CD4-positive, alpha-beta T cell treated with Interleukin-2 at 100 ng/mL for 4 hours (primary cell): Measurements from ENCODE around the gene SPEF1.

Experiments
- DNase-seq: peaks from one replicate; pipeline ENCODE4 v3.0.0-alpha.2; 2020; ENCODE audit warnings: low spot score

SPEF1 gene

GRCh38 chr20:3787324-3788014, 6.2 kb upstream of the SPEF1 start:
- DNase-seq, result no peak

GRCh38 chr20:3786665-3787323, 5.5 kb upstream of the SPEF1 start, which contains the start of gene CENPB:
Gene CENPB (minus strand): TSS chr20:3786740. CDS start chr20:3786483, 257 bp downstream.
- DNase-seq, result peak; percentile 90

- DNase-seq, result peak; percentile 31
Measured at GRCh38 chr20:3786126-3786484, 4.9 kb upstream of the SPEF1 start.

DNA sequence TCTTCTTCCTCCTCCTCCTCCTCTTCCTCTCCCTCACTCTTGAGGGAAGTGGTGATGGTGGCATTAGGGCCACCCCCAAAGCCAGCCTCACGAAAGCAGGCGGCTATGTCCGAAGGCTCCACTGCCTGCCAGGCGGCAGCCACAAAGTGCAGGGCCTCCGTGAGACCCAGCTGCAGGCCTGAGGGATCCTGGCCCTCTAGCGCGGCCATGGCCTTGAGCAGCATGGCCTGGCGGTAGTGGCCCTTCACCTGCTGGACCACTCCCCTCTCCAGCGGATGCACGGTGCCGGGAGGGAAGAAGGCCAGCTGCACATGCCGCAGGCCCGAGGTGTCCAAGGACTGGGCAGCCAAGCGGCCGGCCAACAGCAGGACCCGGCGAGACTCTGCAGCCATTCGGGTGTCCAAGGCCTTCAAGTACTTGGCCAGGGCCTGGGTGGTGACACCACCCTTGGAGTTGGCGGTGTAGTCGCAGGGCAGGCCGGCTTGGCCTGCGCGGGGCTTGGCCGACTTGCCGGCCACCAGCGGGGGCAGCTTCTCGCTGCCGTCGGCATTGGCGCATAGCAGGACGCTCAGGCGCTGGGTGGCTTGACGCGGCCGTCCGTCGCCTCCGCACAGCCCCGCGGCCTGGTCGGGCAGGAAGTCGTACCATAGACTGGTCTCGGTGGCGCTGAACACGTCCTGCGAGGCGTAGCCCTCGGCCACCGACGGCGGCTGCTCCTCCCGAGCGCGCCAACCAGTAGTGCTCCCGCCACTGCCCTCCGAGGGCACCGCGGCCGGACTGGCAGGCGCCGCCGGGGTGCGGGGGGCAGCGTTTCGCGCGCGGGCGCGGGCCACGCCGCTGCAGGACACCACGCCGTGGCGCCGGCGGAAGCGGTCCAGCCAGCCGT, 4.2 kb upstream of the SPEF1 start:
- no peak for DNase-seq

- no peak for DNase-seq
Measured at GRCh38 chr20:3784863-3785239, 3.6 kb upstream of the SPEF1 start.

DNA sequence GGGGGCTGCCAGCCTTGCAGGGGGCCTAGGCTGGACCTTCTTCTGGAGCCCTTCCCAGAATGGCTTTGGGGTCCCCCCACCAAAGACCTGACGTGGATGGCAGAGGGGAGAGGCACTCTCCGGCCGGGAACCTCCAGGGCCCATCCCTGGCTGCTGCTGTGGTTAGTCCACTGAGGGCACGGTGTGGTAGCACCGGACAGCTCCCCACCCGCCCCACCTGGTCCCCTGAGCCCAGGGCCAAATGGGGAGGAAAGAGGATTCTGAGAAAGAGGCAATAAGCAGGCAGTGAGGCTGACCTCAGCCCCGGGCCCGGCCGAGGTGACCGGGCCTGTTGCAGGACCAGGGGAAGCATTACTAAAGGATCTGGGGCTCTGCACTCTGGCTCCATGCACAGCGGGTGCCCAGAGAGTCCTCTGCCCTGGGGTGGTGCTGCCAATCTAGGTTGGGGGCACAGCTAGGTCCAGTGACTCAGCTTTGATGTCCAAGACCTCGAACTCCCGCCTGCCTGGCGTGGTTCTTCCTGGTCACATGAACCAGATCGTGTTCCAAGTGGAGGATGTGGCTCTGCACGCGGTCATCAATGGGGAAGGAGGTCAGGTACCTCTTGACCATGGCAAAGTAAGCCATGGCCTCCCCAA, 3.1 kb upstream of the SPEF1 start:
- DNase-seq, result no peak

- DNase-seq, result no peak
Measured at GRCh38 chr20:3783511-3784195, 2.4 kb upstream of the SPEF1 start.

GRCh38 chr20:3783068-3783489, 1.8 kb upstream of the SPEF1 start:
- no peak for DNase-seq

GRCh38 chr20:3782597-3782996, 1.3 kb upstream of the SPEF1 start:
- DNase-seq, result no peak

- no peak for DNase-seq
Measured at GRCh38 chr20:3778976-3779375, 2.3 kb downstream of the SPEF1 start.

GRCh38 chr20:3777716-3778629, 3.3 kb downstream of the SPEF1 start:
- DNase-seq, result peak; percentile 28

GRCh38 chr20:3777381-3777715, 3.9 kb downstream of the SPEF1 start:
- no peak for DNase-seq

- no peak for DNase-seq
Measured at GRCh38 chr20:3775457-3776108, 5.7 kb downstream of the SPEF1 start.

GRCh38 chr20:3771552-3772058, 9.6 kb downstream of the SPEF1 start:
- DNase-seq, result no peak

DNA sequence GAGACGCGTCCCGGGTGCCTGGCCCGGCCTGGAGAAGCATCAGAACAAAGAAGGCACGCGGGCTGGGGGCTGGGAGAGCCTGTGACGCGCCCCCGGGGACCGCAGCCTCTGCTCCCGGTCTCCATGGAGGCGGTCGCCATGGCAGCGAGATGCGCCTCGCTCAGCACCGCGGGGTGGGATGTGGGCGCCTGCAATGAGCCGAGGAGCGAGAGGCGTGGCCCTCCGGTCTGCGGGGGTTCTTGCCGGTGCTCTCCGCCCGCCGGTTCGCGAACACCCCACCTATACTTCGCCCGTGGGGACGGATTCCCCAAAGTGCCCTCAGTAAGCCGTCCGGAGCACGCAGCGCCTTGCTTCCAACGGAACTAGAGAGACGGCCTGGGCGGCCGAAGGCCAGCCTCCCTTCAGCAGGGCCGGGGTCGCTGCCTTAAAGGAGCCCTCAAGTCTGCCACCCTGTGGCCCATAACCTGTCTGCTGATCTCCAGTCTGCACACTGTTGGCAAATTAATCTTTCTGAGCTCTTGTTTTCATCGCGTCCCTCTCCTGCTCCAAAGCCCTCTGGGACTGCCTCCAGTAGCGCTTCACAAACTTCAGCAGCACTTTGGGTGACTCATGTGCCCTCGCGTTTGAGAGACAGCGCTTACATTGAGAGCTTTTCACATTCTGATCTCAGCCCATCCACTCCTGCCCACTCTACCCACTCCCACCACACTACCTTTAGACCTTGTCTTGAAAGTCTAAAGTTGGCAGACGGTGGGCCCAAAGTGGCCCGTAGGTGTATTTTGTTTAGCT, 12.7 kb downstream of the SPEF1 start:
- peak; percentile 80 for DNase-seq

GRCh38 chr20:3767427-3768341, 13.6 kb downstream of the SPEF1 start, which contains the start of gene ADISSP:
Gene ADISSP (minus strand): TSS chr20:3767753. CDS start chr20:3760100, 7,653 bp downstream.
- peak; percentile 98 for DNase-seq

DNA sequence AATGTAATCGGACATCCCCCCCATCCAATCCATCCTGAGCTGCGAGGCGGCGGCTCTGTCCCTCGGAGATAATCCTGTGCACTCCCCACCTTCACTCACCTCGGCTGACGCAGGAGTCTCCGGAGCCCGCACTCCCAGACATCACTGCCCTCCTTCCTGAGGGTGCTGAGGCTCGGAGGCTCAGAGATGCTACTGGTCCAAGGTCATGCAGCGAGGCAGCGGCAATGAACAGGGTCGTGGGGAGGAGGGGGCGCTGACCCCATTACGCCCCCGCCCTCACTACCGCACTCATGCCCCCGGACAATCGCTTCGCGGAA, 14.2 kb downstream of the SPEF1 start:
- DNase-seq, result no peak
